Thyroid gland (tissue), 4 donors: Measurements from ENCODE around the gene PTPRT.

Experiments used
- CTCF ChIP-seq, 6 experiments: fragments of 200-600 bp in 3 of 6; fragments of 450-650 bp in 3 of 6; sonication (generic) in 3 of 6; IDR thresholded peaks; one replicate each; pipeline ENCODE4 v1.5.1; 2016 to 2019; ENCODE audit warnings: antibody characterized with exemption in 6 of 6, mild to moderate bottlenecking in 2 of 6, inconsistent platforms in 1 of 6, moderate library complexity in 1 of 6
- POLR2A ChIP-seq, 2 donors: fragments of 450-650 bp; IDR thresholded peaks; one replicate each; pipeline ENCODE4 v1.6.1; 2017; ENCODE audit warnings: antibody characterized with exemption in 2 of 2, mild to moderate bottlenecking in 2 of 2, moderate library complexity in 1 of 2

- TF ChIP-seq CTCF (IDR thresholded peaks at IDR 0.05) = no peak
- TF ChIP-seq POLR2A (IDR thresholded peaks at IDR 0.05) = no peak
These were observed 683.3 kb downstream of the PTPRT start for GRCh38 chr20:42506397-42506796.
